T-helper 1 cell (primary cell): Measurements from ENCODE around the gene TP53BP2.

ENCODE experiments used
- DNase-seq, 5 donors: peaks; one replicate each; pipeline ENCODE4 v3.0.0-alpha.2; 2012 to 2020

Gene TP53BP2

GRCh38 chr1:223794136-223794880 lies 51.4 kb downstream of the TP53BP2 start:
- no peak for DNase-seq

- no peak for DNase-seq
Measured at GRCh38 chr1:223793716-223794115, 52.0 kb downstream of the TP53BP2 start.

- DNase-seq = no peak
Measured at GRCh38 chr1:223792046-223792445, 53.7 kb downstream of the TP53BP2 start.

GRCh38 chr1:223788746-223789415 lies 56.9 kb downstream of the TP53BP2 start:
- DNase-seq = no peak

- DNase-seq = no peak
Measured at GRCh38 chr1:223785808-223786207, 59.9 kb downstream of the TP53BP2 start.

GRCh38 chr1:223784541-223784940 lies 61.2 kb downstream of the TP53BP2 start:
- DNase-seq = no peak

GRCh38 chr1:223783676-223784075 lies 62.1 kb downstream of the TP53BP2 start:
- no peak for DNase-seq

GRCh38 chr1:223780949-223781348 lies 64.8 kb downstream of the TP53BP2 start:
- DNase-seq = no peak

- DNase-seq = no peak
Measured at GRCh38 chr1:223780318-223780717, 65.4 kb downstream of the TP53BP2 start.

GRCh38 chr1:223776826-223777454 lies 68.8 kb downstream of the TP53BP2 start:
- DNase-seq = no peak

GRCh38 chr1:223776075-223776814 lies 69.5 kb downstream of the TP53BP2 start:
- DNase-seq = peak in 1 of 5 donors; percentile 58

GRCh38 chr1:223775711-223776074 lies 70.1 kb downstream of the TP53BP2 start:
- no peak for DNase-seq

- DNase-seq = no peak
Measured at GRCh38 chr1:223775054-223775453, 70.7 kb downstream of the TP53BP2 start.

- DNase-seq = no peak
Measured at GRCh38 chr1:223774134-223774814, 71.5 kb downstream of the TP53BP2 start.

- no peak for DNase-seq
Measured at GRCh38 chr1:223772771-223773160, 73.0 kb downstream of the TP53BP2 start.

- DNase-seq = peak in 1 of 5 donors; percentile 8
Measured at GRCh38 chr1:223771814-223772770, 73.7 kb downstream of the TP53BP2 start.

GRCh38 chr1:223771469-223771813 lies 74.3 kb downstream of the TP53BP2 start:
- DNase-seq = no peak

- DNase-seq = no peak
Measured at GRCh38 chr1:223770621-223771315, 75.0 kb downstream of the TP53BP2 start.

- no peak for DNase-seq
Measured at GRCh38 chr1:223765719-223766340, 79.9 kb downstream of the TP53BP2 start.

- no peak for DNase-seq
Measured at GRCh38 chr1:223765036-223765718, 80.6 kb downstream of the TP53BP2 start.
